GM04504 (cell line): ENCODE results near the gene RNF212.
"Not testable (repeated sequence)": the region's sequence is repeated elsewhere in the genome, so short reads cannot be mapped to it uniquely, and the experiment has no call there.

ENCODE experiments used
- DNase-seq: peaks from one replicate; pipeline ENCODE4 v3.0.0-alpha.2; 2012; ENCODE audit warnings: low read depth

RNF212 gene, protein sequence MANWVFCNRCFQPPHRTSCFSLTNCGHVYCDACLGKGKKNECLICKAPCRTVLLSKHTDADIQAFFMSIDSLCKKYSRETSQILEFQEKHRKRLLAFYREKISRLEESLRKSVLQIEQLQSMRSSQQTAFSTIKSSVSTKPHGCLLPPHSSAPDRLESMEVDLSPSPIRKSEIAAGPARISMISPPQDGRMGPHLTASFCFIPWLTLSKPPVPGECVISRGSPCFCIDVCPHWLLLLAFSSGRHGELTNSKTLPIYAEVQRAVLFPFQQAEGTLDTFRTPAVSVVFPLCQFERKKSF

DNA sequence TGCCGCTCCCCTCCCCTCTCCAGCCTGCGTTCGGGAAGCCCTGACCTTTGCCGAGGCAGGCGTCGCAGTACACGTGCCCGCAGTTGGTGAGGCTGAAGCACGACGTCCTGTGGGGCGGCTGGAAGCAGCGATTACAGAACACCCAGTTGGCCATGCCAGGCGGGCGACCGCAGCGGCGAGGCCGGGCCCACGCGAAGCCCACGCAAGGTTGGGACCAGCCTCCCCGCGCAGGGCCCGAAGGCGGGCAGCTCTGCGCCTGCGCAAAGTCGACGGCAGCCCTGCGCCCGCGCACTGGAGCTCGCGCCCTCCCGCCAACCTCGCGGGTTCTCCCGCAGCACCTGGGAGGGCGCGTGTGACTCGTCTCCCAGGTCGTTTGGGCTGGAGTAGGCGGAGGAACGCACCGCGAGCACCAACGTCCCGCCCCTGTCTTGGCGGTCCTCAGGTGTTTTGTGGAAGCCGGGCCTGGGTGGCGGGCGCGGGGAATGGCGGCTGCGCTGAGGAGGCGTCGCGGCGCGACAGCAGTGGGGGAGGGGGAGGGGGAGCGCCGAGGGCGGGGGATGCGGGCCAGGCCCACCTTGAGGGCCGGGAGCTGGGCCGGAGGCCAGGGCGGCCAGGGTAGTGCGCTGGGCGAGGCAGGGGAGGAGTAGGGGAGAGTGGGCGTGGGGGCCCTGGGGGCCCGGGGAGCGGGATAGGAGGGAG lies at the start of gene RNF212:
Gene RNF212, minus strand, starts transcription at position 254 of the 699 bp plus-strand sequence. Its CDS starts 100 bp downstream, at position 154.
- no peak for DNase-seq

GRCh38 chr4:1160351-1160750 lies 47.0 kb upstream of the RNF212 start:
- no peak for DNase-seq

- DNase-seq: no peak
Observed at GRCh38 chr4:1156069-1156468, 42.7 kb upstream of the RNF212 start.

DNA sequence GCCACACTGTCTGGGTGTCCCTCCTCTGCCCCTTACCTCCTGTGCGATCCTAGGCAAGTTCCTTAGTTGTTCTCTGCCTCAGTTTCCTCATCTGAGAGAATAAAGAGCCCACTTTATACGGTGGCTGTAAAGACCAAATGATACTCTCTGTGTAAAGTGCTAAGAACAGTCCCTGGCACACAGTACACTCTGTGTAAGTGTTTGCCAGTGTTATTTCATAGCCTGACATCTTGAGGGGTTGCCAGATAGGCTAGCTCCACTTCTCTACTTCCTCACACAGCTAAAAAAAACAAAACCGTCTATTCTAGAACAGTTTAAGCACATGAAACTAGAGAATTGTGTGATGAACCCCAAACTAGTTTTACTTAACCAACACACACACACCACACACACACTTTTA lies 42.0 kb upstream of the RNF212 start:
- no peak for DNase-seq

DNA sequence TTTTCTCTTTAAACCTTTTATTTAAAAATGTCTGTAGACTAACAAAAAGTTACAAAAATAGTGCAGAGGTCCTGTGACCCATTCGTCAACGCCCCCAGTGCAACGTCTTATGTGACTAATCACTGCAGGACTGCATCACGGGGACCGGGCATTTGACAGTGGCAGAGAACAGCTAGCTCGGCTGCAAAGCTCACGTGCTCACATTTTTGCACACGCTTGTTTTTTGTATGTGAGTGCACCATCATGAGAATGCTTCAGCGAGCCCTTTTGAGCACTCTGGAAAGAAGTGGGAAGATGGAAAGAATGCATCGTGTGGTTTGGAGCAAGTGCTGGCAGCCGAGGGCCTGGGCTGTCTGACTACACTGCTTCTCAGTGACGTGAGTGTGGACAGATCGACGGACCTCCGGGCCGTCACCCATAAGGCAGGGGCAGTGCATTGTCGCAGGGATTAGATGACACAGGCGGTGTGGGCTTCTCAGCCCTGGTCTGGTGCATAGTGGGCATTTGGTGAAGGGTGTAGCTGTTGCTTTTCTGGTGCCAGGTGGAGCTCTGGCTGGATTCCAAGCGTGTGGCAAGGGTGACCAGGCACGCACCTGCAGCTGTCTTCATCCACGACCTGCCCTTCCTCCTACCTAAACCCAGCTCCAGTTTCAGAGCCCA lies 41.3 kb upstream of the RNF212 start:
- peak; percentile 28 for DNase-seq

- no peak for DNase-seq
Observed at GRCh38 chr4:1154126-1154522, 40.8 kb upstream of the RNF212 start.

- DNase-seq: no peak
Observed at GRCh38 chr4:1153567-1154090, 40.3 kb upstream of the RNF212 start.

- no peak for DNase-seq
Observed at GRCh38 chr4:1152290-1152689, 38.9 kb upstream of the RNF212 start.

- DNase-seq: no peak
Observed at GRCh38 chr4:1151541-1151940, 38.2 kb upstream of the RNF212 start.

- no peak for DNase-seq
Observed at GRCh38 chr4:1150875-1151274, 37.5 kb upstream of the RNF212 start.

GRCh38 chr4:1139860-1140259 lies 26.5 kb upstream of the RNF212 start:
- no peak for DNase-seq

DNA sequence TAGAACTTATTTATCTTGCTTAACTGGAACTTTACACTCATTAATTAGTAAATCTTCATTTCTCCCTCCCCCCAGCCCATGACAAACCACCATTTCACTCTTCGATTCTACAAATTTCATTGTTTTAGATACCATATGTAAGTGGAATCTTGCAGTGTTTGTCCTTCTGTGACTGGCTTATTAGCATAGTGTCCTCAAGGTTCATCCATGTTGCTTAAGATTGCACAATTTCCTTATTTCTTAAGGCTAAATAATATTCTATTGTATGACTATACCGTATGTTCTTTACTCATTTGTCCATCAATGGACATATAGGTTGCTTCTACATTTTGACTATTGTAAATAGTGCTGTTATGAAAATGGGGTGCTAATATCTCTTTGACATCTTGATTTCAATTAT lies 24.5 kb upstream of the RNF212 start:
- DNase-seq: no peak

GRCh38 chr4:1137063-1137776 lies 23.9 kb upstream of the RNF212 start:
- DNase-seq: no peak

DNA sequence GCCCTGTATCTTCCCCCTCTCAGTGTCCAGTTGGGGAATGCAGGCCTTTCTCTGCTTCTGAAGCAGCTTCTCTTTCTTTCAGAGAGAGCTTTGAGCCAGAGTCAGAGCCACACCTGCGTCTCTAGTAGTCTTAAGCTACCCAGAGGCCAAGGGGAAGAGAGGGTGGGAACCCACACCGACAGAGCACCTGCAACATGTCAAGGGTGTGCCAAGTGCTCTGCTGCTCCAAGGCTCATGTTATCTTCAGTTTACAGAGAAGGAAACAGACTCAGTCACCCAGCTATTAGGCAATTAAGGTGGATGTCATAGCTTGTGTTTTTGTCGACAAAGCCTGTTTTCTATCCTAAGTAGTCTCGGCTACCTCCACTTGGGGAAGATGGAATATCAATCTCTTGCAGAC lies 22.7 kb upstream of the RNF212 start:
- no peak for DNase-seq

GRCh38 chr4:1133033-1133432 lies 19.7 kb upstream of the RNF212 start:
- no peak for DNase-seq

DNA sequence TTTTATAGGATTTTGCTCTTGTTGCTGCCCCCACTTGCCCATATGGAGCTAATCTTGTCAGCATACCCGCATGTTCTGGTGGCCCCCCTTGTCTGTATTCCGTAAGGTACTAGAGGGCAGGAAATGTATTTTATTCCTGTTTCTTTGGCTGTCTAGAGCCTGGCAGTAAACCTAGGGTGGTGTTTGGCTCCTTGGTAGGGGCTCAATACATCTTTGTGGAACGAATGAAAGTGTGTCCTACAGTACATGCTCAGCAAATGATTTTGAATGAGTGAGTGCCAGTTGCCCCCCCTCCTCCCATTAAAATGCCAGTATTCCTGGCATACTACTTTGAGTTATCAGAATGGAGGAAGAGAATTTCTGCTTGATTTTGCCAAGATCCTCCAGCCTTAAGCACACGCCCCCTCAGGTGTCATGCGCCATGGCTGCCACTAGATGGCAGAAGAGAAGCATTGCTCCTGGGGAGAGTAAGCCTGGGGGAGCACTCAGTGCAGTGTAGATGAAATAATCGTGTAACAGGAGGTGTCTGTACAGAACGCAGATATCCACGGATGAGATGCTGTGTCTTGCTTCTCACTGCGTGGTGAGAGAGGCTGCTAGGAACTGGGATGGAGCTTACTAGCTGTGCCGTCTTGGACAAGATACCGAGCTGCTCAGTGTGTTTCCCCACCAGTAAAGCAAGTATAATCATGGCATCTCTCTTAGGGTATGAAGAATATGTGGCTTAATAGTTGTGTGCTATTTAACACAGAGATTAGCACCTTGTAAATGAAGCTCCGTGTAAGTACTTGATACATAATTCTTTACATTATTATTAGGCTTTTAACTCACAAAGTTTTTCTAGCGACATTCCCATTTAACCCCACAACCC lies 17.2 kb upstream of the RNF212 start:
- DNase-seq: peak; percentile 47

GRCh38 chr4:1126506-1126905 lies 13.1 kb upstream of the RNF212 start:
- DNase-seq: peak; percentile 10

DNA sequence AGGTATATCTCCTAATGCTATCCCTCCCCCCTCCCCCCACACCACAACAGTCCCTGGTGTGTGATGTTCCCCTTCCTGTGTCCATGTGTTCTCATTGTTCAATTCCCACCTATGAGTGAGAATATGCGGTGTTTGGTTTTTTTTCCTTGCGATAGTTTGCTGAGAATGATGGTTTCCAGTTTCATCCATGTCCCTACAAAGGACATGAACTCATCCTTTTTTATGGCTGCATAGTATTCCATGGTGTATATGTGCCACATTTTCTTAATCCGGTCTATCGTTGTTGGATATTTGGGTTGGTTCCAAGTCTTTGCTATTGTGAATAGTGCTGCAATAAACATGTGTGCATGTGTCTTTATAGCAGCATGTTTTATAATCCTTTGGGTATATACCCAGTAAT lies 12.1 kb upstream of the RNF212 start:
- DNase-seq: not testable (repeated sequence)

GRCh38 chr4:1124818-1125217 lies 11.5 kb upstream of the RNF212 start:
- no peak for DNase-seq

- DNase-seq: no peak
Observed at GRCh38 chr4:1122505-1122904, 9.1 kb upstream of the RNF212 start.

DNA sequence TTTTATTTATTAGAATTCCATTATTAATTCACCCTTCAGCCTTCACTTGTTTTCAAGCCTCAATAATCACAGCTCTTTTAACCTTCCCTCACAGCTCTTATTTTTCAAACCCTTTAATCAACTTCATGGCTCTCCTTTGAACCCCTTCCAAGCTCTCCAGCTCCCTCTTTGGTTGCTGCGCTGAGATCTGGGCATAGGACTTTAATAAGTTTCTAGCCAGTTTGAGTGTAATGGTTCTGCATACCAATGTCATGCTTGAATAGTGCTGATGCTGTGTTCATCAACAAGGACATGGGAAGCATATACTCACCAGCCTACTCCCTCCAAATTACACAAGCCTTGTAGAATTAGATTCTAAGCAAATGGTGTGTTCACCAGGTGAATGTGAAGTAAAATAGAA lies 3.5 kb upstream of the RNF212 start:
- no peak for DNase-seq
